Brain microvascular endothelial cell (primary cell): ENCODE data around the gene GRB7.

Source experiments
- DNase-seq: peaks from one replicate; pipeline ENCODE4 v3.0.0-alpha.2; 2020
- H3K27ac ChIP-seq: fragments of 250-450 bp; sonication (Bioruptor Pico); 2 replicates; pipeline ENCODE4 v1.5.1; 2020; ENCODE audit warnings: mild to moderate bottlenecking, moderate library complexity
- H3K27me3 ChIP-seq: fragments of 250-450 bp; sonication (Bioruptor Pico); replicated peaks from 2 replicates; pipeline ENCODE4 v1.5.1; 2020; ENCODE audit warnings: mild to moderate bottlenecking
- H3K36me3 ChIP-seq: fragments of 250-450 bp; sonication (Bioruptor Pico); replicated peaks from 2 replicates; pipeline ENCODE4 v1.5.1; 2020; ENCODE audit warnings: mild to moderate bottlenecking
- H3K4me3 ChIP-seq: 2 replicates; pipeline ENCODE4 v1.5.1; 2011; ENCODE audit warnings: low read depth, mild to moderate bottlenecking, control low read depth, low read length, moderate library complexity
- CTCF ChIP-seq: IDR thresholded peaks from 2 replicates; pipeline ENCODE4 v1.5.1; 2011; ENCODE audit warnings: low read depth, mild to moderate bottlenecking, moderate library complexity, low read length, control low read depth, inconsistent platforms; ENCODE audit errors: missing control alignments
- in situ Hi-C: cut with HindIII; loops from 2 replicates; pipeline ENCODE4 v1.10.0; 2017; ENCODE audit warnings: low sequenced_read_pairs, low pct_ligation_motif_present

GRB7 gene

GRCh38 chr17:39740357-39741111 lies 2.8 kb downstream of the GRB7 start:
- H3K27ac ChIP-seq, result no peak overlapping the region
- H3K27me3 ChIP-seq, result no peaks in the 10 kb centered on the region
- in situ Hi-C loops, result no loop called here
- no peaks in the 10 kb centered on the region for H3K36me3 ChIP-seq
- H3K4me3 ChIP-seq, result peak overlapping the region; percentile 20
- DNase-seq, result peak; percentile 41
- no peak for TF ChIP-seq CTCF

DNA sequence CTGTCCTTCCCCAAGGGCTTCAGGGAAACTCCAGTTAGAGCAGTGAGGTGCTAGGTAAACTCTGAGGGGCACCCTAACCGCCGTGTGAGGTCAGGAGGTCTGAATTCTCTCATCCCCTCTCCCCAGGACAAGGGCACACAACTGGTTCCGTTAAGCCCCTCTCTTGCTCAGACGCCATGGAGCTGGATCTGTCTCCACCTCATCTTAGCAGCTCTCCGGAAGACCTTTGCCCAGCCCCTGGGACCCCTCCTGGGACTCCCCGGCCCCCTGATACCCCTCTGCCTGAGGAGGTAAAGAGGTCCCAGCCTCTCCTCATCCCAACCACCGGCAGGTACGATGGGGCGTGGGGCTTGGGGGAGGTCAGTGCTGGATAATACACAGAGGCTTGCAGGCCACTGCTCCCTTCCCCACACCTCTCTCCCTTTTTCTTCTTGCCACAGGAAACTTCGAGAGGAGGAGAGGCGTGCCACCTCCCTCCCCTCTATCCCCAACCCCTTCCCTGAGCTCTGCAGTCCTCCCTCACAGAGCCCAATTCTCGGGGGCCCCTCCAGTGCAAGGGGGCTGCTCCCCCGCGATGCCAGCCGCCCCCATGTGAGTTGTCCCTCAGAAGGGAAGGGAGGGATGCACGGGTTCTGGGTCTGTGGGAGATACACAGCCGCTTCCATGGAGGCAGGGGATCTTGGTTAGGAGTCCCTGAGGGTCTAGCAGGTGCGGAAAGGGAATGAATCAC lies 4.6 kb downstream of the GRB7 start:
- no peaks in the 10 kb centered on the region for H3K27me3 ChIP-seq
- no peak overlapping the region for H3K4me3 ChIP-seq
- H3K36me3 ChIP-seq, result no peaks in the 10 kb centered on the region
- H3K27ac ChIP-seq, result no peak overlapping the region
- in situ Hi-C loops, result no loop called here
- DNase-seq, result no peak
- no peak for TF ChIP-seq CTCF

DNA sequence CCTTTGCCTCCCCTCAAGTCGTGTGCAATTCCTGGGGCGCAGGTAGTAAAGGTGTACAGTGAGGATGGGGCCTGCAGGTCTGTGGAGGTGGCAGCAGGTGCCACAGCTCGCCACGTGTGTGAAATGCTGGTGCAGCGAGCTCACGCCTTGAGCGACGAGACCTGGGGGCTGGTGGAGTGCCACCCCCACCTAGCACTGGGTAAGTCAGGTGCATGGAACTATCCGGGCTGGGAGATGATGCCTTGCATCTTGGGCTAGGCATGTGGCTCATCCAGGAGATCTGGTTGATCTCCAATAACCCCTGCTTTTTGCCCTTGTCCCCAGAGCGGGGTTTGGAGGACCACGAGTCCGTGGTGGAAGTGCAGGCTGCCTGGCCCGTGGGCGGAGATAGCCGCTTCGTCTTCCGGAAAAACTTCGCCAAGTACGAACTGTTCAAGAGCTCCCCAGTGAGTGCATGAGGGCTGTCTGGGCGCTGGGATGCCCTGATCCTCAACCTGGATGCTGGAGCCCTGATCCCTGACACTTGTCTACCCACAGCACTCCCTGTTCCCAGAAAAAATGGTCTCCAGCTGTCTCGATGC lies 5.2 kb downstream of the GRB7 start:
- in situ Hi-C loops, result no loop called here
- Histone ChIP-seq H3K27me3 (no peaks in the 10 kb centered on the region), H3K36me3 (no peaks in the 10 kb centered on the region), H3K27ac (no peak overlapping the region), H3K4me3 (no peak overlapping the region)
- no peak for TF ChIP-seq CTCF
- no peak for DNase-seq

DNA sequence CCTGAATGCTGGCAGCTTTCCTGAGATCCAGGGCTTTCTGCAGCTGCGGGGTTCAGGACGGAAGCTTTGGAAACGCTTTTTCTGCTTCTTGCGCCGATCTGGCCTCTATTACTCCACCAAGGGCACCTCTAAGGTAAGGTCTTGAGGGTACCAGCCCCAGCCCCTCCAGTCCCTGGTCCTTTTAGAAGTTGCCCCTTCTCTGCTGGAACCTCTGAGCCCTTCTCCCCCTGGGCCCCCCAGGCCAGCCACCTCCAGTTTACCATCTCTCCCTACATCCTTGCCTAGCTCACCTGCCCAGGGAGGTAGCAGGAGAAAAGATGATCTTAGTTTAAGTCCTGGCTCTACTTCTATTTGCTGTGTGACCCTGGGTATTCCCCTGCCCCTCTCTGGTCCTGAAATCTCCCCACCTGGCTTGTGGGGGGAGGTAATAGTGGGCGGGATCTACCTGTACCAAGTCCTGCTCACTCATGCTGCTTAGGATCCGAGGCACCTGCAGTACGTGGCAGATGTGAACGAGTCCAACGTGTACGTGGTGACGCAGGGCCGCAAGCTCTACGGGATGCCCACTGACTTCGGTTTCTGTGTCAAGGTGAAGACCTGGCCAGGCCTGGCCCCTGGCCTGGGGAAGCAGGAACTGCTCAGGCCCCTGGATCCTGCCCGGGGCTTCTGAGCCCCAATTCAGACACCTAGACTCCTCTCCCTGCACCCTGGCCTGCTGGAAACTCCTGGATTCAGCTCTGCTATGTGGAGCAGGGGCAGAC lies 6.5 kb downstream of the GRB7 start:
- in situ Hi-C loops, result no loop called here
- Histone ChIP-seq H3K36me3 (no peaks in the 10 kb centered on the region), H3K27ac (no peak overlapping the region), H3K4me3 (no peak overlapping the region), H3K27me3 (no peaks in the 10 kb centered on the region)
- TF ChIP-seq CTCF, result no peak
- DNase-seq, result no peak

DNA sequence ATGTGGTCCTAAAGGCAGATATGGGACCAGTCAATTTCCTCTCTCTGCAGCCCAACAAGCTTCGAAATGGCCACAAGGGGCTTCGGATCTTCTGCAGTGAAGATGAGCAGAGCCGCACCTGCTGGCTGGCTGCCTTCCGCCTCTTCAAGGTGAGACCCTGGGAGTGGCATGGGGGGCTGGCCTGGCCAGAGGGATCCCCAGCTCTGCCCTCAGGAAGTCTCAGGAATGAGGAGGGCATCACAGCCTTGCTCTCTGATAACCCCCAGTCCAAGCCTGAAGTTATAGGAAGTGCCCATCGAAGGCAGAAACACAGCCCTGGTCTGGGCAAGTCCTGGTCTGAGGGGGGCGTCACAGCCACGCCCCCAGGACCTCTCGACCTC lies 7.1 kb downstream of the GRB7 start:
- no peak for DNase-seq
- H3K36me3 ChIP-seq, result no peaks in the 10 kb centered on the region
- in situ Hi-C loops, result no loop called here
- H3K27ac ChIP-seq, result no peak overlapping the region
- H3K27me3 ChIP-seq, result no peaks in the 10 kb centered on the region
- TF ChIP-seq CTCF, result peak; percentile 23
- no peak overlapping the region for H3K4me3 ChIP-seq
